Measurements from ENCODE around the gene CACNA2D4.

Gene CACNA2D4

GRCh38 chr12:1811948-1812291 is 106.5 kb downstream of the CACNA2D4 start:
- DNase-seq, result no peak

GRCh38 chr12:1811281-1811947 is 107.0 kb downstream of the CACNA2D4 start:
- peak; percentile 87 for DNase-seq

GRCh38 chr12:1810931-1811280 is 107.5 kb downstream of the CACNA2D4 start:
- DNase-seq, result no peak

- no peak for DNase-seq
Observed at GRCh38 chr12:1810201-1810930, 108.1 kb downstream of the CACNA2D4 start.

GRCh38 chr12:1809591-1810190 is 108.8 kb downstream of the CACNA2D4 start:
- DNase-seq, result no peak

GRCh38 chr12:1808798-1809480 is 109.5 kb downstream of the CACNA2D4 start:
- peak; percentile 36 for DNase-seq

GRCh38 chr12:1808036-1808797 is 110.2 kb downstream of the CACNA2D4 start:
- DNase-seq, result no peak

- no peak for DNase-seq
Observed at GRCh38 chr12:1807087-1807860, 111.2 kb downstream of the CACNA2D4 start.

- no peak for DNase-seq
Observed at GRCh38 chr12:1806301-1807086, 112.0 kb downstream of the CACNA2D4 start.

- no peak for DNase-seq
Observed at GRCh38 chr12:1805441-1806081, 112.9 kb downstream of the CACNA2D4 start.

- no peak for DNase-seq
Observed at GRCh38 chr12:1804545-1805332, 113.7 kb downstream of the CACNA2D4 start.

- DNase-seq, result no peak
Observed at GRCh38 chr12:1803736-1804135, 114.7 kb downstream of the CACNA2D4 start.

- no peak for DNase-seq
Observed at GRCh38 chr12:1801303-1801975, 117.0 kb downstream of the CACNA2D4 start.

GRCh38 chr12:1800401-1801302 is 117.8 kb downstream of the CACNA2D4 start:
- no peak for DNase-seq

GRCh38 chr12:1799882-1800400 is 118.5 kb downstream of the CACNA2D4 start:
- DNase-seq, result no peak

GRCh38 chr12:1799051-1799881 is 119.2 kb downstream of the CACNA2D4 start:
- DNase-seq, result no peak

- no peak for DNase-seq
Observed at GRCh38 chr12:1798641-1799020, 119.8 kb downstream of the CACNA2D4 start.

All from SIG-M5 (cell line).